Urinary bladder (tissue), 4 donors: Measurements from ENCODE around the gene FRYL. TPM values are rescaled to one million over a fixed set of nuclear protein-coding genes. Genes with fewer than 3 reads are reported as not detected.
"Not testable (repeated sequence)": the region's sequence is repeated elsewhere in the genome, so short reads cannot be mapped to it uniquely, and the experiment has no call there.

Source experiments
- DNase-seq: peaks from one replicate; pipeline ENCODE4 v3.0.0-alpha.2; 2015; ENCODE audit errors: extremely low spot score
- H3K27ac ChIP-seq: one replicate; pipeline ENCODE4 v1.5.1; 2013; ENCODE audit warnings: low read depth, mild to moderate bottlenecking, moderate library complexity
- H3K36me3 ChIP-seq: one replicate; pipeline ENCODE4 v1.6.1; 2013; ENCODE audit warnings: mild to moderate bottlenecking, moderate library complexity; ENCODE audit not compliant: insufficient read depth
- H3K4me1 ChIP-seq: one replicate; pipeline ENCODE4 v1.6.1; 2013; ENCODE audit warnings: mild to moderate bottlenecking, moderate library complexity; ENCODE audit not compliant: insufficient read depth
- H3K4me3 ChIP-seq: one replicate; pipeline ENCODE4 v1.5.1; 2013; ENCODE audit warnings: low read depth, low read length
- WGBS: extraction: QIAGEN DNeasy Blood & Tissue Kit; methylation state at CpG from one replicate; pipeline ENCODE4 v1.1.7; 2013; 5-methylcytosine and 5-hydroxymethylcytosine counted together
- polyA plus RNA-seq: library from polyadenylated mRNA; stranded (reverse); fragments of 200-250 nt; gene quantifications from one replicate; pipeline ENCODE4 v1.2.3, GENCODE V29; 2013
- total RNA-seq: library from RNA; depleted of rRNA; stranded (reverse); fragments of >200 nt; gene quantifications from one replicate; pipeline ENCODE4 v1.2.3, GENCODE V29; 2014
- donor health status: healthy with polysubstance abuse.
- donor health status: healthy.

FRYL gene
- total and polyA plus RNA-seq, 2 donors, result 17.0 to 172 TPM

- not testable (repeated sequence) for DNase-seq, H3K27ac ChIP-seq, H3K4me3 ChIP-seq, H3K4me1 ChIP-seq, H3K36me3 ChIP-seq
- WGBS, result 98% methylated on average over 4 of the region's 5 CpGs
These were observed 63.8 kb downstream of the FRYL start for GRCh38 chr4:48716285-48716684.

DNA sequence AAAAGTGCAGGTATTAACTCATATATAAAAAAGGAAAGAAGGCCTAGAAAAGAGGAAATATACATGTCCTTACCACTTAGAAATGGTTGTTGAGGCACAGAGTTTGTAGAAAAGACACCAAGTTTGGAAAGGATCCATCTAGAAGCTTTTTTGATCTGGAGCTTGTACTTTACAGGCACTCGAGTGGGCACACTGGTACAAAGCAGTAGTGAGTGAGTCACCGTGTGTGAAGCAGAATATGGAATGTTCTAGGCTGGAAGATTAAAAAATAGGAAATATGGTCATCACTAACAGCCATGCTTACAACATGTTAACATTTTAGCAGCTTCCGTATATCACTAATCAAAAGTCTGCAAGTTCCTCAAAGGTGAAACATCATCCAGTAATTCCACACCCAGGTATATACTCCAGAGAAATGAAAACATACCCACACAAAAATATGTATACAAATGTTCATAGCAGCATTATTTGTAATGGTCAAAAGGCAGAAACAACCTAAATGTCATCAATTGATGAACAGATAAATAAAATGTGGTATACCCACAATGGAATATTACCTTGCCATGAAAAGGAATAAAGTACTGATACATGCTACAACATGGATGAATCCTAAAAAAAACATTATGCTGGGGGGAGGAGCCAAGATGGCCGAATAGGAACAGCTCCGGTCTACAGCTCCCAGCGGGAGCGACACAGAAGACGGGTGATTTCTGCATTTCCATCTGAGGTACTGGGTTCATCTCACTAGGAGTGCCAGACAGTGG lies 69.5 kb downstream of the FRYL start:
- Histone ChIP-seq H3K4me1 (no peaks in the 10 kb centered on the region), H3K4me3 (no peak overlapping the region), H3K27ac (no peak overlapping the region), H3K36me3 (no peaks in the 10 kb centered on the region)
- no peak for DNase-seq
- whole genome bisulfite sequencing, result 93% methylated on average over 8 of the region's 8 CpGs

- no peak overlapping the region for H3K27ac ChIP-seq
- no peak for DNase-seq
- no peaks in the 10 kb centered on the region for H3K4me1 ChIP-seq
- no peak overlapping the region for H3K4me3 ChIP-seq
- WGBS, result 82% methylated on average over 1 of the region's 1 CpG
- H3K36me3 ChIP-seq, result no peaks in the 10 kb centered on the region
These were observed 70.2 kb downstream of the FRYL start for GRCh38 chr4:48709901-48710300.

DNA sequence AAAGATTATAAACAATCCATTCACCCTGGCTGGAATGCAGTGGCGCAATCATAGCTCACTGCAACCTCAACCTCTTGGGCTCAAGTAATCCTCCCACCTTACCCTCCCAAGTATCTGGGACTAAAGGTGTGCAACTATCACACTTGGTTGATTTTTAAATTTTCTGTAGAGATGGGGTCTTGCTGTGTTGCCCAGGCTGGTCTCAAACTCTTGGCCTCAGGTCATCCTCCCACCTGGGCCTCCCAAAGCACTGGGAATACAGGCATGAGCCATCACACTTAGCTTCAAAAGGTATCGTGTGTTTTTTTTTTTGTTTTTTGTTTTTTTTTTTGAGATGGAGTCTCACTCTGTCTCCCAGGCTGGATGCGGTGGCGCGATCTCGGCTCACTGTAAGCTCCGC lies 71.5 kb downstream of the FRYL start:
- H3K27ac ChIP-seq, result no peak overlapping the region
- no peak overlapping the region for H3K4me3 ChIP-seq
- WGBS, result 99% methylated on average over 7 of the region's 7 CpGs
- no peak for DNase-seq
- H3K36me3 ChIP-seq, result no peaks in the 10 kb centered on the region
- H3K4me1 ChIP-seq, result no peaks in the 10 kb centered on the region

DNA sequence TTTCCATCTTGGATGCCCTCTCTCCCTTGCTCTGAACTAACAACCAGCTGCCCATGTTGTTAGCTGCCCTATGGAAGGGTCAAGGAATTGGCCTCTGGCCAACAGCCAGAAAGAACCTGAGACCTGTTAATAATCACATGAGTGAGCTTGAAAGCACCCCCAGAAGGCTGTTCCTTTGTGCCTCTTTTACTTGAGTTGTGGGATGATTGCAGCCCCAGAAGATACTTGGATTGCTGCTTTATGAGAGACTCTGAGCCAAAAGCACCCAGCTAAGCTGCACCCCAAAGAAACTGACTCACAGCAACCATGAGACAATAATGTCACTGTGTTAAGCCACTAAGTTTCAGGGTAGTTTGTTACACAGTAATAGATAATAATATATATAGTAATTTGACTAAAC lies 73.3 kb downstream of the FRYL start:
- no peaks in the 10 kb centered on the region for H3K4me1 ChIP-seq
- no peak for DNase-seq
- H3K4me3 ChIP-seq, result no peak overlapping the region
- H3K27ac ChIP-seq, result no peak overlapping the region
- no peaks in the 10 kb centered on the region for H3K36me3 ChIP-seq

DNA sequence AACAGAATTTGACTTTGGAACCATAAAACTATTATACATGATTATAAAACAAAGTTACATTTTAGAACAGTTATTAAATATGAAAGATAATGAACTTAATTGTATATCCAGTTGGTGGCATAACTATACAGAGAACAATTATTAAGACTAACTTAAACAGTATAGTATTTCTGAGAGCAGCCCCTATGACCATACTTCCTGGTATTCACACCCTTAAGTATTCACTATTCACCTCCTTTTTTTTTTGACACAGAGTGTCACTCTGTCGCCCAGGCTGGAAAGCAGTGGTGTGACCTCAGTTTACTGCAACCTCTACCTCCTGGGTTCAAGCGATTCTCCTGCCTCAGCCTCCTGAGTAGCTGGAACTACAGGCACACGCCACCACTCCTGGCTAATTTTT lies 74.5 kb downstream of the FRYL start:
- WGBS, result 96% methylated on average over 3 of the region's 3 CpGs
- Histone ChIP-seq H3K4me3 (no peak overlapping the region), H3K36me3 (no peaks in the 10 kb centered on the region), H3K27ac (no peak overlapping the region), H3K4me1 (no peaks in the 10 kb centered on the region)
- no peak for DNase-seq

DNA sequence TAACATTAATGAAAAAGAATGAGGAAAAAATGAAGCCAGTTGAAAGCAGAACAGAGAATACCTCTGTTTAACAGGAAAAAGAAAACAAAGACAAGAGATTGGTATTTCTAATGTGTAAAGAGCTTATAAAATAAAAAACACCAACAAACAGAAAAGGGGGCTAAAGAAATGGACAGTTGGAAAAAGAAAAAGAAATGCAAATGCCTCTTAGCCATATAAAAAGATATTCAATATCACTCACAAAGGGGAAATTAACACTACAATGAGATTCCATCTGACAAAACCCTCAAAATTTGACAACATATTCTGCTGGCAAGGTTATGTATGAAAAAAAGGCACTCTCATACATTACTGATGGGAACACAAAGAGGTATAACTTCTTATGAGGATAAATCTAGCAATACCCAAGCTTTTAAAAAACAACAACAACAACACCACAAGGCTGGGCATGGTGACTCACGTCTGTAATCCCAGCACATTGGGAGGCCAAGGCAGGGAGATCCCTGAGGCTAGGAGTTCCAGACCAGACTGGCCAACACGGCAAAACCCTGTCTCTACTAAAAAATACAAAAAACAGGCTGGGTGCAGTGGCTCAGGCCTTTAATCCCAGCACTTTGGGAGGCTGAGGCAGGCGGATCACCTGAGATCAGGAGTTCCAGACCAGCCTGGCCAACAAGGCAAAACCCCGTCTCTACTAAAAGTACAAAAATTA lies 75.8 kb downstream of the FRYL start:
- WGBS, result 91% methylated on average over 4 of the region's 4 CpGs
- no peaks in the 10 kb centered on the region for H3K36me3 ChIP-seq
- no peak overlapping the region for H3K27ac ChIP-seq
- DNase-seq, result no peak
- no peak overlapping the region for H3K4me3 ChIP-seq
- no peaks in the 10 kb centered on the region for H3K4me1 ChIP-seq

DNA sequence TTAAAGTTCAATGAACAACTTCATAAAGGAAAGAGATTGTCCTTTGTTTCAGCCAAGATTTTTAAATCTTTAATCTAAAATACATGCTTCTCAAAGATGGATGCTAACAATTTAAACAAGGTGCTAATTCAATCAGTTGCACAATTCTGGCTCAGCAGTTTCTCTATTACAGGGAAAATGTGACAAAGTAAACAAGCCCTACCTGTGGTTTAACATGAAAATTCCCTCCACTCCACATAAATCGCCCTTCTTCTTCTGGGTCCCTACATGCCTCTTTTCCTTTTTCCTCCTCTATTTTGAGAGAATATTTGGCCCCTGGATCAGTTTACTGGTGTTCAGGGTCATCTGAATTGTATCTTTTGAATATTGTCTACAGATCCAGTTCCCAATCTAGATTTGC lies 80.6 kb downstream of the FRYL start:
- H3K4me3 ChIP-seq, result no peak overlapping the region
- no peak for DNase-seq
- peaks cover 3% of the 10 kb centered on the region for H3K4me1 ChIP-seq
- WGBS, result 74% methylated on average over 1 of the region's 1 CpG
- no peak overlapping the region for H3K27ac ChIP-seq
- no peaks in the 10 kb centered on the region for H3K36me3 ChIP-seq

GRCh38 chr4:48698029-48698971 lies 81.8 kb downstream of the FRYL start:
- Histone ChIP-seq H3K36me3 (no peaks in the 10 kb centered on the region), H3K4me1 (peaks cover 3% of the 10 kb centered on the region), H3K4me3 (no peak overlapping the region), H3K27ac (no peak overlapping the region)
- DNase-seq, result peak; percentile 25
- WGBS, result 55% methylated on average over 5 of the region's 5 CpGs

DNA sequence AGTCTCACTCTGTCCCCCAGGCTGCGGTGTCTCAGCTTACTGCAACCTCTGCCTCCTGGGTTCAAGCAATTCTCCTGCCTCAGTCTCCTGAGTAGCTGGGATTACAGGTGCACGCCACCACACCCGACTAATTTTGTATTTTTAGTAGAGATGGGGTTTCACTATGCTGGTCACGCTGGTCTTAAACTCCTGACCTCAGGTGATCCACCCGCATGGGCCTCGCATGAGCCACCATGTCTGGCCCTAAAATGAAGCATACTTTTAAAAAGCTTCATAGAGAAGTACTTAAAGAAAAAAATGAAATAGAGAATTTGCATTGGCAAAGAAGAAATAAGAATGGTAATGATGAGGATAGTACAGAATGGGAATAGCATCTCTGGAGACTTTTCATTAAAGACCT lies 82.6 kb downstream of the FRYL start:
- 98% methylated on average over 6 of the region's 6 CpGs for WGBS
- not testable (repeated sequence) for DNase-seq, H3K4me3 ChIP-seq, H3K36me3 ChIP-seq, H3K27ac ChIP-seq, H3K4me1 ChIP-seq

GRCh38 chr4:48694824-48695223 lies 85.3 kb downstream of the FRYL start:
- DNase-seq, result no peak
- WGBS, result 89% methylated on average over 2 of the region's 2 CpGs

DNA sequence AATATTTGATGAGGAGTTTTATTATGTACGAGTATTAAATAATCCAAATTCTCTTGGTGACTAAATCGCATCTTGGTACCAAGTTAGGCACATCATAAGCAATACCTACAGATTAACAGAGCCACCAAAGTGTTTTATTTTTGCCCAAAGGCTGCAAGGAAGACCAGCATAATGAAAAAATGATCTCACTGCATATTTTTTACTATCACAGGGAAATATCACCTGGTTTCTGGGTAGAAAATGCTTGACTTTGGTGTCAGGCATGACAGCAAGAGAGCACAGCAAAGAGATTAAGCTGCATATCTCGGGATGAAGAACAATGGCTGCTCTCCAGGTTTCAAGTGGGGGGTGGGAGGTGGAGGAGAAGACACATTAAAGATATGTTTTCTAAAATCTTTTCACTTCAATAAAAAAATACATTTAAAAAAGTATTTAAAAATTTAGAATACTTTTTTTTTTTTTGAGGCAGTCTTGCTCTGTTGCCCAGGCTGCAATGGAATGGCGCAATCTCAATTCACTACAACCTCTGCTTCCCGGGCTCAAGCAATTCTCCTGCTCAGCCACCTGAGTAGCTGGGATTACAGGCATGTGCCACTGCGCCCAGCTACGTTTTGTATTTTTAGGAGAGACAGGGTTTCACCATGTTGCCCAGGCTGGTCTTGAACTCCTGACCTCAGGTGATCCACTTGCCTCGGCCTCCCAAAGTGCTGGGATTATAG lies 86.1 kb downstream of the FRYL start:
- WGBS, result 88% methylated on average over 8 of the region's 8 CpGs
- H3K27ac ChIP-seq, result no peak overlapping the region
- no peak for DNase-seq
- no peaks in the 10 kb centered on the region for H3K36me3 ChIP-seq
- peaks cover 3% of the 10 kb centered on the region for H3K4me1 ChIP-seq
- no peak overlapping the region for H3K4me3 ChIP-seq

More at GRCh38 chr4:48694824-48695223, 85.3 kb downstream of the FRYL start:
- H3K4me3 ChIP-seq, result no peak overlapping the region
- H3K4me1 ChIP-seq, result peaks cover 3% of the 10 kb centered on the region
- H3K36me3 ChIP-seq, result no peaks in the 10 kb centered on the region
- H3K27ac ChIP-seq, result no peak overlapping the region

- no peak for DNase-seq
- 82% methylated on average over 2 of the region's 2 CpGs for WGBS
- Histone ChIP-seq H3K4me3 (no peak overlapping the region), H3K36me3 (no peaks in the 10 kb centered on the region), H3K4me1 (no peaks in the 10 kb centered on the region), H3K27ac (peak overlapping the region; percentile 10)
These were observed 87.2 kb downstream of the FRYL start for GRCh38 chr4:48692897-48693296.
